Activated T-helper 2 cell treated with anti-CD3 and anti-CD28 coated beads, Interferon-gamma antibody, Interleukin-2, Interleukin-4, amounts not matched to agents 10 μg/mL and 5 μg/mL and 100 μg/mL, durations not matched to agents 14 hours and 24 hours and 36 hours (primary cell): ENCODE results near the gene SPAG4. TPM values are rescaled to one million over a fixed set of nuclear protein-coding genes. Genes with fewer than 3 reads are reported as not detected.

ENCODE experiments used
- DNase-seq: peaks from one replicate; pipeline ENCODE4 v3.0.0; 2021; ENCODE audit warnings: low spot score
- H3K27ac Mint-ChIP-seq: one replicate; pipeline ENCODE4 v1.8.0; 2021; ENCODE audit warnings: mixed read lengths
- H3K27me3 Mint-ChIP-seq: one replicate; pipeline ENCODE4 v1.8.0; 2021; ENCODE audit warnings: low read depth, mixed read lengths
- H3K36me3 Mint-ChIP-seq: one replicate; pipeline ENCODE4 v1.8.0; 2021; ENCODE audit warnings: low read depth, mixed read lengths
- H3K4me1 Mint-ChIP-seq: one replicate; pipeline ENCODE4 v1.8.0; 2021; ENCODE audit warnings: low read depth, mixed read lengths
- H3K4me3 Mint-ChIP-seq: one replicate; pipeline ENCODE4 v1.8.0; 2021; ENCODE audit warnings: low read depth, mild to moderate bottlenecking, moderate library complexity, mixed read lengths
- H3K9me3 Mint-ChIP-seq: one replicate; pipeline ENCODE4 v1.8.0; 2021; ENCODE audit warnings: mixed read lengths
- intact Hi-C: fragments of 100-400 bp; cut with micrococcal nuclease; formaldehyde crosslinking; loops from one replicate; pipeline ENCODE4 v1.15.1; 2023
- total RNA-seq: library from RNA; stranded (reverse); gene quantifications from 2 replicates; pipeline ENCODE4 v1.2.3, GENCODE V29; 2022

The SPAG4 gene
- total RNA-seq, 1 donor from 2014 or later: 11.8 TPM

- peaks cover 22% of the 10 kb centered on the region for H3K4me1 Mint-ChIP-seq
- intact Hi-C loops: loop anchor here (2.0 to 10.0 kb wide), 6 partner anchors 75 to 525 kb away; partner anchors contain the start of genes ERGIC3, NFS1, PHF20 and ROMO1
- H3K4me3 Mint-ChIP-seq: peak overlapping the region; percentile 84
- peak overlapping the region; percentile 88 for H3K27ac Mint-ChIP-seq
- no peaks in the 10 kb centered on the region for H3K9me3 Mint-ChIP-seq
- H3K27me3 Mint-ChIP-seq: no peaks in the 10 kb centered on the region
- peaks cover 6% of the 10 kb centered on the region for H3K36me3 Mint-ChIP-seq
- peak; percentile 28 for DNase-seq
These were observed 2.0 kb downstream of the SPAG4 start for GRCh38 chr20:35617397-35618262.

DNA sequence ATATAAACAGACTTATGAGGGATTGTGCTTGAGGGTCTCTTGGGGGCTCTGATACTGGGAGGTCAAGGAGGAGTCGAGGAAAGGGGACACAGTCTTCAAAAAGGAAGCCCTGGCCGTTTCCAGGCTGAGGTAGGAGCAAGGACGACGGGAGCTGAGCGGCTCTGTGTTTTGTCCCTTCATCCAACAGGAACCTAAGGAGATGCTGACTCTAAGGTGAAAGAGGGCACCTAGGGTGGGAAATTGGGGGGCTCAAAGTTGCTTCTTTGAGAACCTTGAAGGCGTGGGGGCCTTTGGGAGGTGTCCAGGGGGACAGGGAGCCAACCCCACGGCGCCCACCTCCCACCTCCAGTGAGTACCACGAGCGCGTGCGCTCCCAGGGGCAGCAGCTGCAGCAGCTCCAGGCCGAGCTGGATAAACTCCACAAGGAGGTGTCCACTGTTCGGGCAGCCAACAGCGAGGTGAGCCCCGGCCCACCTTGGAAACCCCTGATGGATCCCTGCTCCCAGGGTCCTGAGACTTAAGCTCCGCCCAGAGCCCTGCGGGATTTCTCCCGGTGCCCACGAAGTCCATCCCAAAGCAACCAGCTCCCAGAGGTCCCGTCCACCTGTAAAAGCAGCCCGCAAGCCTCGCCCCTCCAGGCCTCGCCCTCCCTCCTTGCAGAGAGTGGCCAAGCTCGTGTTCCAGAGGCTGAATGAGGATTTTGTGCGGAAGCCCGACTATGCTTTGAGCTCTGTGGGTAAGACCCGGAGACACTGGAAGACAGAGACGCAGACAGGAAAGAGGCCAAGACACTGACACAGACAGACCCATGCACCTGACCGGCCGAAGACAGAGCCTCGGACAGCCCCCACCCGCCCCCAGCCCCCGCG lies 2.9 kb downstream of the SPAG4 start:
- DNase-seq: no peak
- H3K9me3 Mint-ChIP-seq: no peaks in the 10 kb centered on the region
- H3K4me1 Mint-ChIP-seq: peaks cover 22% of the 10 kb centered on the region
- H3K4me3 Mint-ChIP-seq: peak overlapping the region; percentile 84
- intact Hi-C loops: loop anchor here (1.0 to 10.0 kb wide), 7 partner anchors 42 to 526 kb away; partner anchors contain the start of genes NFS1, PHF20, RBM39 and ROMO1
- H3K27ac Mint-ChIP-seq: peak overlapping the region; percentile 88
- no peaks in the 10 kb centered on the region for H3K27me3 Mint-ChIP-seq
- peaks cover 6% of the 10 kb centered on the region for H3K36me3 Mint-ChIP-seq

GRCh38 chr20:35619196-35620095 lies 3.8 kb downstream of the SPAG4 start:
- peak; percentile 72 for DNase-seq
- Mint-ChIP-seq H3K27me3 (no peaks in the 10 kb centered on the region), H3K36me3 (peaks cover 6% of the 10 kb centered on the region), H3K4me1 (peaks cover 22% of the 10 kb centered on the region), H3K27ac (peak overlapping the region; percentile 87), H3K4me3 (peak overlapping the region; percentile 84), H3K9me3 (no peaks in the 10 kb centered on the region)
- intact Hi-C loops: loop anchor here (1.0 to 10.0 kb wide), 7 partner anchors 41 to 527 kb away; partner anchors contain the start of genes NFS1, PHF20, RBM39 and ROMO1

DNA sequence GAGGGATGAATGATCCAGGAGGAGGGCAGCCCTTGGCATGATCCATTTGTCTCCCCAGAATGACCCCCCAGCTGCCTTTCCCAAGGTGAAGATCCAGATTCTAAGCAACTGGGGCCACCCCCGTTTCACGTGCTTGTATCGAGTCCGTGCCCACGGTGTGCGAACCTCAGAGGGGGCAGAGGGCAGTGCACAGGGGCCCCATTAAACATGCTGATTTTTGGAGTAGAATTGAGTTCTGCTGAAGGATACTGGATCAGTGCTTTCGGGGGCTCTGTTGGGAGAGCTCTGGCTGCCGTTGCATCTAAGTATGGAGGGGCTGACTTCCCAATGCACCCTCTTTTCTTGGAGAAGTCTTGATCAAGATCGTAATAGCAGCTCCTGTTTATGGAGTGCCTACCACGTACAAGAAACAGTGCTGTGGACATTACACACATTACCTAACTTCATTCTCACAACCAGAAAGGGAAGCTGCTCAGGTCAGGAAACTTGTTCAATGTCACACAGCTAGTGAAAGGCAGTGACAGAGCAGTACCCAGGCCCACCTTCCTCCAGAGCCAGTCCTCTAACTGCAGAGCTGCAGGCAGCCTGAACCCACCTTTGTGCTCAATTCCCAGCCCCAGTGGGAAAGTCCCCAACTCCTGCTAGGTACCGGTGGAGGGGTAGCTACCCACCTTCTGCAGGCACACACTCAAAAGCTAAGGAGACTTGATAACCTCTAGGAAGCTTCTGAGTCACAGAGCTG lies 5.4 kb downstream of the SPAG4 start:
- Mint-ChIP-seq H3K27ac (no peak overlapping the region), H3K9me3 (no peaks in the 10 kb centered on the region), H3K4me3 (no peak overlapping the region), H3K27me3 (no peaks in the 10 kb centered on the region), H3K4me1 (peaks cover 20% of the 10 kb centered on the region), H3K36me3 (peaks cover 14% of the 10 kb centered on the region)
- no peak for DNase-seq
- intact Hi-C loops: no loop called here

DNA sequence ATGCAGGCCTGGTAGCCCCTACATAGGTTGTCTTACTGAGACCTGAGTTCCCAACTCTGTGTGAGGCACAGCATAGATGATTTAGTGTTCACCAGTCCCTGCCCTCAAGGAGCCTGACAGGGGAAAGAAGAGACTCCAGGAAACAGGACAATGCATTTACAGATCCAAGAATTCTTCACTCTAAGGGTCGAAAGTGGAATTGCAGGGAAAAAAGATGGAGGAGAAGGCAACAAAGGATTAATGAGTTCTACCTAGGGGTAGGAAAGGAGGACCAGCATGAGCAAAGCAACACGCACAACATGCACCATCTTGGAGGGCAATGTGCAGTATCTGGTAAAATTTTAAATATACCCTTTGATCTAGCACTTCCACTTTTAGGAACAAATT lies 5.9 kb downstream of the SPAG4 start:
- Mint-ChIP-seq H3K9me3 (no peaks in the 10 kb centered on the region), H3K27me3 (no peaks in the 10 kb centered on the region), H3K36me3 (peaks cover 20% of the 10 kb centered on the region), H3K4me1 (peaks cover 20% of the 10 kb centered on the region), H3K27ac (no peak overlapping the region), H3K4me3 (no peak overlapping the region)
- intact Hi-C loops: no loop called here
- no peak for DNase-seq

DNA sequence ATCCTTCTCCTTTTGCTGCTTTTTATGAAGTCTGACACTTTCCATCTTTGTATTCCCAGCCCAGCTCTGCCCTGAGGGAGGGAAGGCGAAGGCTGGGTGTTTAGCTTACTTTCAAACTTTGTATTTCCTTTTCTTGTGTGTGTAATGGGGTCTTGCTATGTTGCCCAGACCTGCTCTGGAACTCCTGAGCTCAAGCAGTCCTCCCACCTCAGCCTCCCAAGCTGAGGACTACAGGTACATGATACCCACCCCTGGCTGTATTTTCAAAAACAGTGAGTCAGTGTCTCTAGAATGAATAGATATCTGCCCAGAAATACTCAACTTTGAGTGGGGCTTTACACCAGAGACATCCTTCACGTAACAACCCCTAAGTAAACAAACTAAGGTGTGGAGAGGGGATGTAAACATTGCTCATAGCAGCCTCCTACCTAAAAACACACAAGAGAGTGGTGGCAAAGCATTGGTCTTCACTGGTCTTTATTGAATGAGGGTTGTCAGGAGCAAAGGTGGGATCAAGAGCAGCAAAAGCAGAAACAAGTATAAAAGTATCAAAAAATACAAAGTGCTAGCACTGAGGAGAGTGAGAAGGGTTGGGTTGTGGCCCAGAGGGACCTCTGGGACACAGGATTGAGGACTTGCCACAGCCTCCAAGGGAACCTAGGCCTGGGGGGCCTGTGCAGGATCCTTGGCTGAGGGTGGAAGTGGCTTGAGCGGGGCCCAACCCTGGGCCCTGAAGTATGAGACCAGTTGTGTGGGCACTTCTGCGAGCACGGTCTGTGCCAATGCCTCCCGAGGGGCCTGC lies 10.2 kb downstream of the SPAG4 start:
- peak overlapping the region; percentile 20 for H3K27ac Mint-ChIP-seq
- peaks cover 49% of the 10 kb centered on the region for H3K36me3 Mint-ChIP-seq
- no peaks in the 10 kb centered on the region for H3K9me3 Mint-ChIP-seq
- H3K4me1 Mint-ChIP-seq: no peaks in the 10 kb centered on the region
- H3K4me3 Mint-ChIP-seq: no peak overlapping the region
- no peaks in the 10 kb centered on the region for H3K27me3 Mint-ChIP-seq
- DNase-seq: no peak
- intact Hi-C loops: no loop called here

GRCh38 chr20:35626386-35627001 lies 10.9 kb downstream of the SPAG4 start:
- H3K4me1 Mint-ChIP-seq: no peaks in the 10 kb centered on the region
- no peak overlapping the region for H3K27ac Mint-ChIP-seq
- DNase-seq: no peak

GRCh38 chr20:35627121-35627520 lies 11.5 kb downstream of the SPAG4 start:
- no peak overlapping the region for H3K4me3 Mint-ChIP-seq
- H3K27ac Mint-ChIP-seq: no peak overlapping the region
- peaks cover 49% of the 10 kb centered on the region for H3K36me3 Mint-ChIP-seq
- no peak for DNase-seq
- H3K27me3 Mint-ChIP-seq: no peaks in the 10 kb centered on the region
- H3K4me1 Mint-ChIP-seq: no peaks in the 10 kb centered on the region
- H3K9me3 Mint-ChIP-seq: no peaks in the 10 kb centered on the region
- intact Hi-C loops: no loop called here

More at GRCh38 chr20:35626386-35627001, 10.9 kb downstream of the SPAG4 start:
- intact Hi-C loops: no loop called here
- H3K4me3 Mint-ChIP-seq: no peak overlapping the region
- H3K36me3 Mint-ChIP-seq: peaks cover 50% of the 10 kb centered on the region
- no peaks in the 10 kb centered on the region for H3K9me3 Mint-ChIP-seq
- H3K27me3 Mint-ChIP-seq: no peaks in the 10 kb centered on the region

- DNase-seq: no peak
- intact Hi-C loops: no loop called here
- Mint-ChIP-seq H3K36me3 (peaks cover 55% of the 10 kb centered on the region), H3K9me3 (no peaks in the 10 kb centered on the region), H3K4me3 (no peak overlapping the region), H3K27me3 (no peaks in the 10 kb centered on the region), H3K27ac (no peak overlapping the region), H3K4me1 (no peaks in the 10 kb centered on the region)
These were observed 14.0 kb downstream of the SPAG4 start for GRCh38 chr20:35629427-35630145.

- DNase-seq: no peak
- Mint-ChIP-seq H3K27me3 (no peaks in the 10 kb centered on the region), H3K27ac (no peak overlapping the region)
These were observed 15.0 kb downstream of the SPAG4 start for GRCh38 chr20:35630636-35631035.

More at GRCh38 chr20:35630636-35631035, 15.0 kb downstream of the SPAG4 start:
- peaks cover 55% of the 10 kb centered on the region for H3K36me3 Mint-ChIP-seq
- H3K4me1 Mint-ChIP-seq: no peaks in the 10 kb centered on the region
- intact Hi-C loops: no loop called here
- no peak overlapping the region for H3K4me3 Mint-ChIP-seq
- no peaks in the 10 kb centered on the region for H3K9me3 Mint-ChIP-seq
